ENCODE measurements around the gene CPEB3.

GRCh38 chr10:92091965-92092364 lies 198.9 kb downstream of the CPEB3 start:
- TF ChIP-seq, protein P1, sequence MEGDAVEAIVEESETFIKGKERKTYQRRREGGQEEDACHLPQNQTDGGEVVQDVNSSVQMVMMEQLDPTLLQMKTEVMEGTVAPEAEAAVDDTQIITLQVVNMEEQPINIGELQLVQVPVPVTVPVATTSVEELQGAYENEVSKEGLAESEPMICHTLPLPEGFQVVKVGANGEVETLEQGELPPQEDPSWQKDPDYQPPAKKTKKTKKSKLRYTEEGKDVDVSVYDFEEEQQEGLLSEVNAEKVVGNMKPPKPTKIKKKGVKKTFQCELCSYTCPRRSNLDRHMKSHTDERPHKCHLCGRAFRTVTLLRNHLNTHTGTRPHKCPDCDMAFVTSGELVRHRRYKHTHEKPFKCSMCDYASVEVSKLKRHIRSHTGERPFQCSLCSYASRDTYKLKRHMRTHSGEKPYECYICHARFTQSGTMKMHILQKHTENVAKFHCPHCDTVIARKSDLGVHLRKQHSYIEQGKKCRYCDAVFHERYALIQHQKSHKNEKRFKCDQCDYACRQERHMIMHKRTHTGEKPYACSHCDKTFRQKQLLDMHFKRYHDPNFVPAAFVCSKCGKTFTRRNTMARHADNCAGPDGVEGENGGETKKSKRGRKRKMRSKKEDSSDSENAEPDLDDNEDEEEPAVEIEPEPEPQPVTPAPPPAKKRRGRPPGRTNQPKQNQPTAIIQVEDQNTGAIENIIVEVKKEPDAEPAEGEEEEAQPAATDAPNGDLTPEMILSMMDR (IDR thresholded peaks at IDR 0.05): no peak
- TF ChIP-seq JUNB (IDR thresholded peaks at IDR 0.05) (no peak), FOSL2 (IDR thresholded peaks at IDR 0.05) (no peak), FOSL2 (CRISPR knock-in tag; IDR thresholded peaks at IDR 0.05) (no peak), RAD21 (conservative IDR thresholded peaks at IDR 0.05 in 1 of 2, IDR thresholded peaks at IDR 0.05 in 1 of 2) (no peak), HMGXB4 (CRISPR knock-in tag; IDR thresholded peaks at IDR 0.05; ENCODE audit: borderline replicate concordance) (no peak), EHMT2 (IDR thresholded peaks at IDR 0.05; ENCODE audit: low read depth) (no peak), MAZ (IDR thresholded peaks at IDR 0.05; ENCODE audit: borderline replicate concordance, low read depth, low read length) (no peak), MAX (IDR thresholded peaks at IDR 0.05) (no peak), POLR2A (IDR thresholded peaks at IDR 0.05; ENCODE audit: low read length) (no peak), BHLHE40 (IDR thresholded peaks at IDR 0.05; ENCODE audit: low read depth, low read length) (no peak), SMC3 (IDR thresholded peaks at IDR 0.05) (no peak), EP300 (IDR thresholded peaks at IDR 0.05) (no peak), CEBPB (IDR thresholded peaks at IDR 0.05) (no peak), ZFP36 (IDR thresholded peaks at IDR 0.05; ENCODE audit: borderline replicate concordance, partially characterized antibody) (no peak)
